ENCODE data around the gene KCNH1. TPM values are rescaled to one million over a fixed set of nuclear protein-coding genes. Genes with fewer than 3 reads are reported as not detected.

KCNH1 gene
- total and polyA plus RNA-seq, 2 donors from 2014 or later, result 0.54 TPM; not detected in 1

DNA sequence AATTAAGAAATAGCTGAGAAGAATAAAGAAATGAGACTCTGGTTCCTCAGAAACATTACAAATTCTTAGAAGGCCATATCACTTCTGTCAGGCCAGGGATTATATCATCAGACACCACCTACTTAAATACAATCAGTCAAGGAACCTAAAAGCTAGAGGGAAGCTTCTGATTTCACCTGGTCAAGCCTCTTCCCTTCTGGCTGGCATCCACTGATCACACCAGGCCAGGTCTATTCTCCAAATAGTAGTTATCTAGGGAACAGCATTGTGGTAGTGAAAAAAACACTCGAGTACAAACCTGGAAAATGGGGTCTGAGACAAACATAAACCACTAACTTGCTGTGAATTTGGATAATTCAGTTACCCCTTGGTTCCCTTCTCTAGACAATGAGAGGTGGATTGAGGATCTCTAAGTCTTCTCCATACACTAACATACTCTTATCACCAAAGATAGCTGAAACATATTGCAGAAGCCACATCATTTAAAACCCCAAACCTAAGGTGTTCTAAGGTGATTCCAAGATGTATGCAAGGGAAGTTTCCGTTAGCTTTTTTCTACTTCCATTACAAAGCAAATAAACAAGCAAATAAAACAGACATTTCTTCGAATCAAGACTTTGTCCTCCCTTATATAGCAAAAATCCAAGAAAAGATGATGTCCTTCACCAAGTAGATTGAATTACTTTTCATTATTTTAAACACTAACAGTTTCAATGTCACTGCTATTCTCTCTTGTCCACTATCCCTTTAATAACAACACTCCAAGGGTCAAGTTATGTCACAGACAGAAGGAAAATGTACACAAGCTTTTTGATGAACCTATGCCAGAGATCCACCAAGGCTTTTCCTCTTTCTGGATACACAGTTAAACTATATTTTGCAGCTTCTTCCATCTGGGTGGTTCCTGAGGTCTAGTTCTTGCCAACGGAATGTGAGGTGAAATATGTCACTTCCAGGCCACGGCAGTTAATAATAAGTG, 212.9 kb downstream of the KCNH1 start:
- intact Hi-C loops (cut with DNase I), result no loop called here
- H3K4me1 ChIP-seq (ENCODE audit: control insufficient read depth in 2 of 3, insufficient read depth in 2 of 3, low read depth in 1 of 3, low read length in 3 of 3), result no peaks in the 10 kb centered on the region
- TF ChIP-seq, protein P1, sequence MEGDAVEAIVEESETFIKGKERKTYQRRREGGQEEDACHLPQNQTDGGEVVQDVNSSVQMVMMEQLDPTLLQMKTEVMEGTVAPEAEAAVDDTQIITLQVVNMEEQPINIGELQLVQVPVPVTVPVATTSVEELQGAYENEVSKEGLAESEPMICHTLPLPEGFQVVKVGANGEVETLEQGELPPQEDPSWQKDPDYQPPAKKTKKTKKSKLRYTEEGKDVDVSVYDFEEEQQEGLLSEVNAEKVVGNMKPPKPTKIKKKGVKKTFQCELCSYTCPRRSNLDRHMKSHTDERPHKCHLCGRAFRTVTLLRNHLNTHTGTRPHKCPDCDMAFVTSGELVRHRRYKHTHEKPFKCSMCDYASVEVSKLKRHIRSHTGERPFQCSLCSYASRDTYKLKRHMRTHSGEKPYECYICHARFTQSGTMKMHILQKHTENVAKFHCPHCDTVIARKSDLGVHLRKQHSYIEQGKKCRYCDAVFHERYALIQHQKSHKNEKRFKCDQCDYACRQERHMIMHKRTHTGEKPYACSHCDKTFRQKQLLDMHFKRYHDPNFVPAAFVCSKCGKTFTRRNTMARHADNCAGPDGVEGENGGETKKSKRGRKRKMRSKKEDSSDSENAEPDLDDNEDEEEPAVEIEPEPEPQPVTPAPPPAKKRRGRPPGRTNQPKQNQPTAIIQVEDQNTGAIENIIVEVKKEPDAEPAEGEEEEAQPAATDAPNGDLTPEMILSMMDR (IDR thresholded peaks at IDR 0.05; ENCODE audit: borderline replicate concordance, extremely low read depth, insufficient read depth), result no peak
- H3K27me3 ChIP-seq (ENCODE audit: control insufficient read depth, insufficient read depth, low read length), result no peaks in the 10 kb centered on the region
- H3K9me3 ChIP-seq (ENCODE audit: control insufficient read depth in 2 of 3, insufficient read depth in 1 of 3, low read length in 3 of 3), result peaks cover 2 to 4% (median 3%) of the 10 kb centered on the region in 3 donors
- no peaks in the 10 kb centered on the region for H3K36me3 ChIP-seq (ENCODE audit: control insufficient read depth in 2 of 3, insufficient read depth in 3 of 3, low read length in 3 of 3)
- DNase-seq, result no peak
- H3K9ac ChIP-seq (ENCODE audit: low read length in 3 of 3), result no peak overlapping the region
- no peak overlapping the region for H3K27ac ChIP-seq (ENCODE audit: low read depth in 2 of 2, low read length in 2 of 2)
- FAIRE-seq, result no peak
- no peak overlapping the region for H3K4me3 ChIP-seq (ENCODE audit: low read length in 3 of 3)

DNA sequence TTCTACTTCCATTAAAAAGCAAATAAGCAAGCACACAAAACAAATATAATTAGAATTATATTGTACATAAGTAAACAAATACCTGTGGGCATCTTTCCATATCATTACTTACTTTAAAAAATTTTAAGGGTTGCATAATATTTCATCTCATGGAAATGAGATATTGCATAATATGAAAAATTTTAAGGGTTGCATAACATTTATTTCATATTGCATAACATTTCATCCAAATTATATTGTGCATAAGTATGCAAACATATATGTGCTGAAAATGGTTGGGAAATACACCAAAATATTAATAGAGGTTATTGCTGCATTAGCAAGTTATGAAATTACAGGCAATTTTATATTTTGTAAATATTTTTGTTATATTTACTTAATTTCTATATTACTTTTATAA, 213.7 kb downstream of the KCNH1 start:
- no peak overlapping the region for H3K9ac ChIP-seq (ENCODE audit: low read length in 3 of 3)
- H3K4me3 ChIP-seq (ENCODE audit: low read length in 3 of 3), result no peak overlapping the region
- H3K27me3 ChIP-seq (ENCODE audit: control insufficient read depth, insufficient read depth, low read length), result no peaks in the 10 kb centered on the region
- H3K4me1 ChIP-seq (ENCODE audit: control insufficient read depth in 2 of 3, insufficient read depth in 2 of 3, low read depth in 1 of 3, low read length in 3 of 3), result no peaks in the 10 kb centered on the region
- DNase-seq (no peak), FAIRE-seq (peak; percentile 59)
- H3K36me3 ChIP-seq (ENCODE audit: control insufficient read depth in 2 of 3, insufficient read depth in 3 of 3, low read length in 3 of 3), result no peaks in the 10 kb centered on the region
- TF ChIP-seq, protein P1 (IDR thresholded peaks at IDR 0.05; ENCODE audit: borderline replicate concordance, extremely low read depth, insufficient read depth), result no peak
- H3K9me3 ChIP-seq (ENCODE audit: control insufficient read depth in 2 of 3, insufficient read depth in 1 of 3, low read length in 3 of 3), result peaks cover 0 to 3% (median 2%) of the 10 kb centered on the region in 3 donors
- no peak overlapping the region for H3K27ac ChIP-seq (ENCODE audit: low read depth in 2 of 2, low read length in 2 of 2)
- intact Hi-C loops (cut with DNase I), result no loop called here

DNA sequence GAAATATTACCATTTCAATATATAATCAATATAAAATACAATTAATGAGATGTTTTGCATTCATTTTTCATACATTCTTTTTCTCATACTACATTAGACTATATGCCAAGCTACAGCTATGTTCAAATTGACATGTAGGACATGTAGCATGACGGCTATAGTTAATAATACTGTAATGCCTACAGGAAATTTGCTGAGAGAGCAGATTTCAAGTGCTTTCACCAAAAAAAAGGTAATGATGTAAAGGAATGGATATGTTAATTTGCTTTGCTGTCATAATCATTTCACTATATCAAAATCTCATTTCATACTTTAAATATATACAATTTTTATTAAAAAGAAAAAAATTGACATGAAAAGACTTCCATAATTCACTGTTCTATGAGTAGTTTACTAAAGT, 215.1 kb downstream of the KCNH1 start:
- Histone ChIP-seq H3K4me1 (ENCODE audit: control insufficient read depth in 2 of 3, insufficient read depth in 2 of 3, low read depth in 1 of 3, low read length in 3 of 3) (no peaks in the 10 kb centered on the region), H3K9ac (ENCODE audit: low read length in 3 of 3) (no peak overlapping the region), H3K27ac (ENCODE audit: low read depth in 2 of 2, low read length in 2 of 2) (no peak overlapping the region), H3K36me3 (ENCODE audit: control insufficient read depth in 2 of 3, insufficient read depth in 3 of 3, low read length in 3 of 3) (no peaks in the 10 kb centered on the region), H3K4me3 (ENCODE audit: low read length in 3 of 3) (no peak overlapping the region), H3K9me3 (ENCODE audit: control insufficient read depth in 2 of 3, insufficient read depth in 1 of 3, low read length in 3 of 3) (peaks cover 0 to 3% (median 0%) of the 10 kb centered on the region in 3 donors), H3K27me3 (ENCODE audit: control insufficient read depth, insufficient read depth, low read length) (no peaks in the 10 kb centered on the region)
- DNase-seq (no peak), FAIRE-seq (peak; percentile 6)
- TF ChIP-seq, protein P1 (IDR thresholded peaks at IDR 0.05; ENCODE audit: borderline replicate concordance, extremely low read depth, insufficient read depth), result no peak
- intact Hi-C loops (cut with DNase I), result no loop called here

Data from kidney (tissue), 14 donors.